Chondrocyte (in vitro differentiated cells): ENCODE measurements around the gene AHNAK. TPM values are rescaled to one million over a fixed set of nuclear protein-coding genes. Genes with fewer than 3 reads are reported as not detected.

Source experiments
- DNase-seq: peaks from one replicate; pipeline ENCODE4 v3.0.0; 2021; ENCODE audit warnings: mixed read lengths, low spot score
- H3K27ac Mint-ChIP-seq: one replicate; pipeline ENCODE4 v1.8.0; 2021; ENCODE audit warnings: mild to moderate bottlenecking, moderate library complexity, mixed read lengths; ENCODE audit not compliant: unreplicated experiment
- H3K27me3 Mint-ChIP-seq: 2 replicates; pipeline ENCODE4 v1.8.0; 2021; ENCODE audit warnings: low read depth, mixed read lengths
- H3K36me3 Mint-ChIP-seq: 2 replicates; pipeline ENCODE4 v1.8.0; 2021; ENCODE audit warnings: low read depth, mixed read lengths
- H3K4me1 Mint-ChIP-seq: 2 replicates; pipeline ENCODE4 v1.8.0; 2021; ENCODE audit warnings: low read depth, mild to moderate bottlenecking, mixed read lengths
- H3K4me3 Mint-ChIP-seq: one replicate; pipeline ENCODE4 v1.8.0; 2021; ENCODE audit warnings: mild to moderate bottlenecking, moderate library complexity, mixed read lengths; ENCODE audit not compliant: unreplicated experiment
- H3K9me3 Mint-ChIP-seq: 2 replicates; pipeline ENCODE4 v1.8.0; 2021; ENCODE audit warnings: low read depth, mixed read lengths
- total RNA-seq: library from RNA; stranded (reverse); gene quantifications from 3 replicates; pipeline ENCODE4 v1.2.1, GENCODE V29; 2021
- TF ChIP-seq, protein P1 (sequence below): fragments of 200-600 bp; sonication (generic); IDR thresholded peaks from 2 replicates; pipeline ENCODE4 v1.5.0; 2021; ENCODE audit warnings: antibody characterized with exemption, mild to moderate bottlenecking, moderate library complexity

AHNAK gene
- total RNA-seq, 1 donor from 2014 or later = 514 TPM

DNA sequence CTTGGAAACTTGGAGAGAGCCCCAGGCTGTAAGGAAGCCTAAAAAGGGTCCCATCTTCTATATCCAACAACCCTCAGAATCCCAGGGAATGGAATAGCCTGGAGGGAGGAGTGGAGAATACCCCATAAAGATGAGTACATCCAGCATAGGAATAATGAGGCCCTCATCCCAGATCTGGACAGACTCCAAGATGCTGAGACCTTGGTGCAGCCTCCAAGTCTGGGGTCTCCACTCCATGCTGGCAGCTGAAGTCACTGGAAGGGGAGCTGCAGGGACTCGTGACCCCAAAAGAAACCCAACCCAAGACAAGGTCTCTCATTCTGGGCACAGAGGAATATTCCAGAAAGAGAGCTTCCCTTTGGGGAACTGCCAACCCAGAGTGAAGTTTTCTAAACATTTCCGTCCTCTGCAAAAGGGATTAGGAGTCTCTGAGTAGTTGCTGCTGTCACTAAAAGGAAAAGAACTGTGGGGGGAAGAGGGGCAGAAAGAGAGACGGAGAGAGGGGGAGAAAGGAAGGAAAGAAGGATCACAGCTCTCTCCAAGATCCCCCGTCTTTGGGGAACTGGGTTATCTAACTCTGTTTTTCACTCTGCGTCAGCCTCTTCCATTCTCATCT is 127.2 kb downstream of the AHNAK start:
- H3K27me3 Mint-ChIP-seq = peaks cover 2% of the 10 kb centered on the region
- no peak overlapping the region for H3K4me3 Mint-ChIP-seq
- no peak overlapping the region for H3K27ac Mint-ChIP-seq
- H3K4me1 Mint-ChIP-seq = peaks cover 4% of the 10 kb centered on the region
- TF ChIP-seq, protein P1, sequence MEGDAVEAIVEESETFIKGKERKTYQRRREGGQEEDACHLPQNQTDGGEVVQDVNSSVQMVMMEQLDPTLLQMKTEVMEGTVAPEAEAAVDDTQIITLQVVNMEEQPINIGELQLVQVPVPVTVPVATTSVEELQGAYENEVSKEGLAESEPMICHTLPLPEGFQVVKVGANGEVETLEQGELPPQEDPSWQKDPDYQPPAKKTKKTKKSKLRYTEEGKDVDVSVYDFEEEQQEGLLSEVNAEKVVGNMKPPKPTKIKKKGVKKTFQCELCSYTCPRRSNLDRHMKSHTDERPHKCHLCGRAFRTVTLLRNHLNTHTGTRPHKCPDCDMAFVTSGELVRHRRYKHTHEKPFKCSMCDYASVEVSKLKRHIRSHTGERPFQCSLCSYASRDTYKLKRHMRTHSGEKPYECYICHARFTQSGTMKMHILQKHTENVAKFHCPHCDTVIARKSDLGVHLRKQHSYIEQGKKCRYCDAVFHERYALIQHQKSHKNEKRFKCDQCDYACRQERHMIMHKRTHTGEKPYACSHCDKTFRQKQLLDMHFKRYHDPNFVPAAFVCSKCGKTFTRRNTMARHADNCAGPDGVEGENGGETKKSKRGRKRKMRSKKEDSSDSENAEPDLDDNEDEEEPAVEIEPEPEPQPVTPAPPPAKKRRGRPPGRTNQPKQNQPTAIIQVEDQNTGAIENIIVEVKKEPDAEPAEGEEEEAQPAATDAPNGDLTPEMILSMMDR = no peak
- DNase-seq = no peak
- no peaks in the 10 kb centered on the region for H3K36me3 Mint-ChIP-seq
- no peaks in the 10 kb centered on the region for H3K9me3 Mint-ChIP-seq

DNA sequence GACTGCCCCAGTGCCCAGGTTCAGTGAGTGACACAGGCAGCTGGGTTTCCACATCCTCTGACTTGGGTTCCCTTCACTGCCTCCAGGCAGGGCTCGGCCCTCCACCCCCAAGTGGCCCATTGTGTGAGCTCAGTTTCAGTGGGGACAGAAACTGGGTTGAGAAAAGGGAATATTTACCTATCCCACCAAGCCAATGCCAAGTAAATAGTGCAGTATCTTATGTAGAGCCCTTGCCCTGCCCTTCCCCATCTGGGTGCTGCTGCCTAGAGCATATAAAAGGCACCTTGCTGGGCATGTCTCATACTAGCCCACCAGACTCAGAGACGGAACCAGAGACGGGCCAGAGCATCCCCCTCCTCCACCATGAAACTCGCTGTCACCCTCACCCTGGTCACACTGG is 127.9 kb downstream of the AHNAK start, which contains the start of gene SCGB1A1:
Gene SCGB1A1 (plus strand): TSS at position 301 of the 400 bp plus-strand sequence. CDS start 63 bp downstream, at position 364.
- Mint-ChIP-seq H3K9me3 (no peaks in the 10 kb centered on the region), H3K4me3 (no peak within 1 kb of the TSS), H3K36me3 (no peaks in the 10 kb centered on the region), H3K27ac (no peak within 1 kb of the TSS), H3K4me1 (peaks cover 4% of the 10 kb centered on the region), H3K27me3 (peaks cover 2% of the 10 kb centered on the region)
- TF ChIP-seq, protein P1 = no peak
- no peak for DNase-seq

DNA sequence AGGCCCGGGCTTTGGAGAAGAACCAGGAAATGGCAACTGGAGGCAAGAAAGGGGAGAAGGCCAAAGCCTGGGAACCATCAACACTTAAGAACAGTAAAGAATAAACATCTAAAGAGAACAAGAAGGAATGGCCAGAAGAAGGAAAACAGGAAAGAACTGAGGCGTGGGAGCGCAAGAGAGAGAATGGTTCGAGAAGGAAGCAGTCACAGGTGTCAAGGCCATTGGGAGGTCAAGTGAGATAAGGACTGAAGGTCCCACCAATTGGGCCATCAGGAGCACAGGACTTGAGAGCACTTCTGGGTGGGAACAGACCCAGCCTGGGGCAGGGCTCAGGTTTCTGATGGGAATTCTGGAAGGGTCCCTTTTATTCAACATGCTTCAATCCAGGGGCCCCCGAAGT is 128.5 kb downstream of the AHNAK start:
- no peak for DNase-seq
- Mint-ChIP-seq H3K4me3 (no peak overlapping the region), H3K4me1 (peaks cover 4% of the 10 kb centered on the region), H3K27ac (no peak overlapping the region), H3K9me3 (no peaks in the 10 kb centered on the region), H3K27me3 (peaks cover 2% of the 10 kb centered on the region), H3K36me3 (no peaks in the 10 kb centered on the region)
- TF ChIP-seq, protein P1 = no peak

DNA sequence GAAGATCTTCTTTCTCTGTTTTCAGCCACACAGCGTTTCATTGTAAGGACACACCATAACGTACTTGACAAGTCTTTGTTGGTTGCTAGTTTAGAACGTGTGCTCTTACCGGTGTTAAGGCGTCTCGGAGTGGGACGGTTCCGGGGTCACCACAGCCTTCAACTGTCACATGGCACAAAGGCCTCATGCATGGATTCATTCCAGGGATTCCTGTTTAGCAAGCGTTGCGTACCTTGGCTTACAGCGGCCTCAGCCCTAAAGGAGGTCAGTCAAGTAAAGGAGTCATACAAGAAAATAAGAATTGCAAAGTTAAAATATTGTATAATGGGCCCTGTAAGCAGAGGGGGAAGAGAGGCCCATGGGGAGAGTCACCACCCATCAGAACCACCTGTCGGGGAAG is 130.0 kb downstream of the AHNAK start:
- Mint-ChIP-seq H3K36me3 (no peaks in the 10 kb centered on the region), H3K4me1 (peaks cover 4% of the 10 kb centered on the region), H3K9me3 (no peaks in the 10 kb centered on the region), H3K4me3 (no peak overlapping the region), H3K27ac (no peak overlapping the region), H3K27me3 (peaks cover 2% of the 10 kb centered on the region)
- DNase-seq = no peak
- TF ChIP-seq, protein P1 = no peak

DNA sequence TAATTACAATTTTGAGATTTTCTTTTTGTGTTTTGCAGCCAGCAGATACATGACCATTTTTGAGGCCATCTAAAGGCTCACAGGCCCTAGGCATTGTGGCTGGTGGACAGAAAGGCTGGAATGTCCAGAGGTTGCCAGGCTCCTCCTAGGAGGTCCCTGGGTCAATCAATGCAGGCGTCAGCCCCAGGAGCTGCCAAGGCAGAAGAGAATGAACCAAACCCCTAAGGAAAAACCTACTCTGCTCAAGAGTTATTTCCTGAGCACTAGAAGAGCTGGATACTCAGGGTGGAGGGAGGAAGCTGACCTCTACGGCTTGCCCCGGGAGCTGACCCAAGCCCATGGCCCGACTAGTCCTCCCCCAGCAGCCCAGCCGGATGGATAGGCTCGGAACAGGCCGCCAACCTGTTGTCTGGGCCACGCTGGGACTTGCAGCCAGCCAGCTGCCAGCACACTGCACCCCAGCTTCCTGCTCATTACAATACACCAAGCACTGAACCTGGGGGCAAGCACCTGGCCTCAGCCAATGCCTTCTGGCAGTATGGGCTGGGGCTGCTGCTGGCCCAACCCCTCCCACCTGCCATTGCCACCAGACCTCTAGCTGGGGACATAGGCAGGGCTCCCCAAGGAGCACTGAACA is 133.4 kb downstream of the AHNAK start:
- Mint-ChIP-seq H3K27ac (no peak overlapping the region), H3K36me3 (no peaks in the 10 kb centered on the region), H3K4me1 (no peaks in the 10 kb centered on the region), H3K9me3 (no peaks in the 10 kb centered on the region), H3K27me3 (peaks cover 2% of the 10 kb centered on the region), H3K4me3 (no peak overlapping the region)
- DNase-seq = no peak
- TF ChIP-seq, protein P1 = no peak
